Panc1 (cell line): ENCODE data around the gene WBP2. TPM values are rescaled to one million over a fixed set of nuclear protein-coding genes. Genes with fewer than 3 reads are reported as not detected.

ENCODE experiments used
- ATAC-seq: fragments of 200-7000 bp; cut with Tn5 transposase; 2 replicates; pipeline ENCODE4 v1.9.1; 2020; ENCODE audit warnings: mild to moderate bottlenecking, moderate library complexity
- BruUV-seq: library from RNA; stranded (reverse); fragments of 400-500 nt; replicated peaks from 2 replicates; lab custom pipeline; 2021; lab: Mats Ljungman, UMichigan
- CTCF ChIA-PET: fragments of 300-600 bp; sonication (Branson Sonifier 250); formaldehyde crosslinking; loops from one replicate; lab custom pipeline; 2022; ENCODE audit warnings: antibody characterized with exemption; lab: Charles Lee
- POLR2A ChIA-PET: fragments of 300-600 bp; sonication (Branson Sonifier 250); formaldehyde crosslinking; loops from one replicate; lab custom pipeline; 2022; ENCODE audit warnings: antibody characterized with exemption; lab: Charles Lee
- DNase-seq: peaks from one replicate; pipeline ENCODE4 v3.0.0-alpha.2; 2010; ENCODE audit warnings: low read depth, low spot score
- H3K27ac ChIP-seq: 2 replicates; pipeline ENCODE4 v1.5.1; 2011; ENCODE audit warnings: mild to moderate bottlenecking, low read length, inconsistent platforms
- H3K27me3 ChIP-seq: fragments of 200-500 bp; sonication (Bioruptor generic); 2 replicates; pipeline ENCODE4 v1.6.0; 2014; ENCODE audit warnings: low read length, inconsistent platforms; ENCODE audit not compliant: control insufficient read depth, insufficient read depth
- H3K36me3 ChIP-seq: fragments of 200-500 bp; sonication (Bioruptor generic); 2 replicates; pipeline ENCODE4 v1.5.1; 2014; ENCODE audit warnings: inconsistent platforms, mild to moderate bottlenecking, low read length, moderate library complexity; ENCODE audit not compliant: control insufficient read depth, insufficient read depth
- H3K4me1 ChIP-seq: 2 replicates; pipeline ENCODE4 v1.5.1; 2011; ENCODE audit warnings: inconsistent platforms, mild to moderate bottlenecking, low read length, moderate library complexity; ENCODE audit not compliant: control insufficient read depth, insufficient read depth
- H3K4me3 ChIP-seq, 2 experiments: 2 replicates each; pipeline ENCODE4 v1.5.1; 2011 to 2012; ENCODE audit warnings: low read depth in 2 of 2, low read length in 2 of 2, mild to moderate bottlenecking in 2 of 2, inconsistent platforms in 1 of 2, moderate library complexity in 1 of 2
- H3K9me3 ChIP-seq: fragments of 200-500 bp; sonication (Bioruptor generic); 2 replicates; pipeline ENCODE4 v1.5.1; 2014; ENCODE audit warnings: low read depth, mild to moderate bottlenecking, inconsistent platforms, low read length, moderate library complexity; ENCODE audit not compliant: control insufficient read depth, insufficient read depth
- POLR2AphosphoS5 ChIP-seq: IDR thresholded peaks from 2 replicates; pipeline ENCODE4 v1.6.1; 2012; ENCODE audit warnings: mild to moderate bottlenecking, low read depth, low read length, moderate library complexity
- SIN3A ChIP-seq: IDR thresholded peaks from 2 replicates; pipeline ENCODE4 v1.6.1; 2012; ENCODE audit warnings: low read depth, mild to moderate bottlenecking, low read length, moderate library complexity, borderline replicate concordance; ENCODE audit not compliant: insufficient read depth
- TCF7L2 ChIP-seq: IDR thresholded peaks from 2 replicates; pipeline ENCODE4 v1.6.1; 2011; ENCODE audit warnings: mild to moderate bottlenecking, low read depth, low read length, inconsistent platforms
- in situ Hi-C: cut with HindIII; loops from 2 replicates; pipeline ENCODE4 v1.10.0; 2016; ENCODE audit warnings: low sequenced_read_pairs, low pct_unique_long_range_greater_than_20kb
- intact Hi-C: fragments of 100-400 bp; cut with micrococcal nuclease; formaldehyde crosslinking; loops from one replicate; pipeline ENCODE4 v1.10.0; 2022; ENCODE audit not compliant: unreplicated experiment
- total RNA-seq: library from RNA; stranded (reverse); gene quantifications from one replicate; pipeline ENCODE4 v1.2.1, GENCODE V29; 2021; ENCODE audit not compliant: unreplicated experiment
- TF ChIP-seq, protein P1 (sequence below): fragments of 450-650 bp; IDR thresholded peaks from 2 replicates; pipeline ENCODE4 v1.5.1; 2017; ENCODE audit warnings: mild to moderate bottlenecking
- TF ChIP-seq, protein P2 (sequence below), 2 experiments: IDR thresholded peaks; 2 replicates each; pipeline ENCODE4 v1.6.1; 2011 to 2012; ENCODE audit warnings: low read depth in 2 of 2, control low read depth in 1 of 2, low read length in 1 of 2, mild to moderate bottlenecking in 1 of 2, moderate library complexity in 1 of 2; ENCODE audit not compliant: insufficient read depth in 1 of 2

WBP2 gene
- total RNA-seq, 1 experiment from 2014 or later: 163 TPM

DNA sequence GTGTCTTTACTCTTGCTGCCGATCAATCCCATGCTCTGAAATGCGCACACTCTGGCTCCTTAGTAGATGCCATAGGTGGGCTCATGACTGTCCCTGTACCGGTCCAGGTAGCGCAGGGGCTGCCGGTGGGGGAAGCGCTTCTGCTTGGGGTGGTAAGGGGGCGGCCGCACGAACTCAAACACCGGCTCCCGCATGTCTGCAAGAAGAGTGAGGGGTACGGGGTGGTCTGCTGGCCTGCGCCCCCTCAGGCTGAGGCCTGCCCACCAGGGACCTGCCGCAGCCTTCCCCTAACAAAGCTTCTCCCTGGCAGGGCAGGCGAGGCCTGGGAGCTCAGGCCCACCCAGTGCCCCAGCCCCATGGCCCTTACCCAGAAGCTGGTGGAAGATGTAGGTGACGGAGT lies 43.7 kb upstream of the WBP2 start:
- Histone ChIP-seq H3K4me3 (no peak overlapping the region), H3K27me3 (no peaks in the 10 kb centered on the region), H3K4me1 (peaks cover 25% of the 10 kb centered on the region), H3K9me3 (no peaks in the 10 kb centered on the region), H3K36me3 (peaks cover 7% of the 10 kb centered on the region), H3K27ac (no peak overlapping the region)
- no peak for ATAC-seq
- no peak for DNase-seq
- ChIA-PET POLR2A (interaction anchor here (1.2 kb wide), 1 partner anchor 20 kb away, joined by 3 read pairs; the partner anchor contains the start of gene TRIM47), CTCF (no interaction called here)
- TF ChIP-seq, protein P1, sequence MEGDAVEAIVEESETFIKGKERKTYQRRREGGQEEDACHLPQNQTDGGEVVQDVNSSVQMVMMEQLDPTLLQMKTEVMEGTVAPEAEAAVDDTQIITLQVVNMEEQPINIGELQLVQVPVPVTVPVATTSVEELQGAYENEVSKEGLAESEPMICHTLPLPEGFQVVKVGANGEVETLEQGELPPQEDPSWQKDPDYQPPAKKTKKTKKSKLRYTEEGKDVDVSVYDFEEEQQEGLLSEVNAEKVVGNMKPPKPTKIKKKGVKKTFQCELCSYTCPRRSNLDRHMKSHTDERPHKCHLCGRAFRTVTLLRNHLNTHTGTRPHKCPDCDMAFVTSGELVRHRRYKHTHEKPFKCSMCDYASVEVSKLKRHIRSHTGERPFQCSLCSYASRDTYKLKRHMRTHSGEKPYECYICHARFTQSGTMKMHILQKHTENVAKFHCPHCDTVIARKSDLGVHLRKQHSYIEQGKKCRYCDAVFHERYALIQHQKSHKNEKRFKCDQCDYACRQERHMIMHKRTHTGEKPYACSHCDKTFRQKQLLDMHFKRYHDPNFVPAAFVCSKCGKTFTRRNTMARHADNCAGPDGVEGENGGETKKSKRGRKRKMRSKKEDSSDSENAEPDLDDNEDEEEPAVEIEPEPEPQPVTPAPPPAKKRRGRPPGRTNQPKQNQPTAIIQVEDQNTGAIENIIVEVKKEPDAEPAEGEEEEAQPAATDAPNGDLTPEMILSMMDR: no peak
- TF ChIP-seq TCF7L2 (no peak), POLR2AphosphoS5 (no peak)
- intact Hi-C loops: no loop called here
- no TSS peak for BruUV-seq
- in situ Hi-C loops: no loop called here

DNA sequence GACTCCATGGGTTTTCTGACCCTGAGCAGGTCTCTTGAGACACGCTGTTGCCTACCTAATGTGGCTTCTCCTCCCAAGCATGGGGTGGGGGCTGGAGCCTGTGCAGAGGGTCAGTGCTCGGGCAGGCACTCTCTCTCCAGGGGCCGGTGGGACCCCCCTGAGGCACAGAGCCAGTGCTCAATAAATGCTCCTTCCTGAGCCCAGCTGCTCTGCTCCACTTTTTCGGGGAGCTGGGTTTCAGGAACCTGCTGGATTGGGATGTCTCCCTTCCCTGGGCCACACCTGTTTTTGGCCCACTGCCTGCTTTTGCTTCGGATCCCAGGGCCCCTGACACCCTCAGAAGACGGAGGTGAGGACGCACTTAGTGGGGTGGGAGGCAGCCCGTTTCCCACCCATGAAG lies 42.9 kb upstream of the WBP2 start:
- no peak for DNase-seq
- TF ChIP-seq TCF7L2: no peak
- TF ChIP-seq SIN3A: no peak
- TF ChIP-seq, protein P2, sequence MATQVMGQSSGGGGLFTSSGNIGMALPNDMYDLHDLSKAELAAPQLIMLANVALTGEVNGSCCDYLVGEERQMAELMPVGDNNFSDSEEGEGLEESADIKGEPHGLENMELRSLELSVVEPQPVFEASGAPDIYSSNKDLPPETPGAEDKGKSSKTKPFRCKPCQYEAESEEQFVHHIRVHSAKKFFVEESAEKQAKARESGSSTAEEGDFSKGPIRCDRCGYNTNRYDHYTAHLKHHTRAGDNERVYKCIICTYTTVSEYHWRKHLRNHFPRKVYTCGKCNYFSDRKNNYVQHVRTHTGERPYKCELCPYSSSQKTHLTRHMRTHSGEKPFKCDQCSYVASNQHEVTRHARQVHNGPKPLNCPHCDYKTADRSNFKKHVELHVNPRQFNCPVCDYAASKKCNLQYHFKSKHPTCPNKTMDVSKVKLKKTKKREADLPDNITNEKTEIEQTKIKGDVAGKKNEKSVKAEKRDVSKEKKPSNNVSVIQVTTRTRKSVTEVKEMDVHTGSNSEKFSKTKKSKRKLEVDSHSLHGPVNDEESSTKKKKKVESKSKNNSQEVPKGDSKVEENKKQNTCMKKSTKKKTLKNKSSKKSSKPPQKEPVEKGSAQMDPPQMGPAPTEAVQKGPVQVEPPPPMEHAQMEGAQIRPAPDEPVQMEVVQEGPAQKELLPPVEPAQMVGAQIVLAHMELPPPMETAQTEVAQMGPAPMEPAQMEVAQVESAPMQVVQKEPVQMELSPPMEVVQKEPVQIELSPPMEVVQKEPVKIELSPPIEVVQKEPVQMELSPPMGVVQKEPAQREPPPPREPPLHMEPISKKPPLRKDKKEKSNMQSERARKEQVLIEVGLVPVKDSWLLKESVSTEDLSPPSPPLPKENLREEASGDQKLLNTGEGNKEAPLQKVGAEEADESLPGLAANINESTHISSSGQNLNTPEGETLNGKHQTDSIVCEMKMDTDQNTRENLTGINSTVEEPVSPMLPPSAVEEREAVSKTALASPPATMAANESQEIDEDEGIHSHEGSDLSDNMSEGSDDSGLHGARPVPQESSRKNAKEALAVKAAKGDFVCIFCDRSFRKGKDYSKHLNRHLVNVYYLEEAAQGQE (IDR thresholded peaks at IDR 0.05; ENCODE audit: insufficient read depth in 1 of 2, low read depth in 2 of 2, low read length in 1 of 2): no peak
- TF ChIP-seq, protein P1: no peak
- no peak for TF ChIP-seq POLR2AphosphoS5
- intact Hi-C loops: no loop called here
- H3K27me3 ChIP-seq: no peaks in the 10 kb centered on the region
- no peaks in the 10 kb centered on the region for H3K9me3 ChIP-seq
- in situ Hi-C loops: no loop called here
- POLR2A ChIA-PET: interaction anchor here (1.2 kb wide), 1 partner anchor 19 kb away, joined by 3 read pairs; the partner anchor contains the start of gene TRIM47
- no peak for ATAC-seq
- CTCF ChIA-PET: no interaction called here
- no TSS peak for BruUV-seq
- H3K4me3 ChIP-seq: no peak overlapping the region
- peaks cover 19% of the 10 kb centered on the region for H3K4me1 ChIP-seq
- H3K27ac ChIP-seq: no peak overlapping the region
- H3K36me3 ChIP-seq: peaks cover 7% of the 10 kb centered on the region
